Stimulated activated CD8-positive, alpha-beta memory T cell treated with anti-CD3 and anti-CD28 coated beads, Interleukin-7, amount 100 ng/mL, for 48 hours (primary cell): ENCODE measurements around the gene MAP9.
"Not testable (repeated sequence)": the region's sequence is repeated elsewhere in the genome, so short reads cannot be mapped to it uniquely, and the experiment has no call there.

Source experiments
- DNase-seq, 2 donors: peaks; one replicate each; pipeline ENCODE4 v3.0.0-alpha.2; 2020; ENCODE audit warnings: low read depth in 1 of 2; ENCODE audit errors: extremely low read depth in 1 of 2

The MAP9 gene

GRCh38 chr4:155376387-155377268 is at the start of gene MAP9:
Gene MAP9 (minus strand): TSS chr4:155376965. CDS start chr4:155375850, 1,115 bp downstream.
- peak; percentile 72 to 88 for DNase-seq

GRCh38 chr4:155424778-155425177 is 48.0 kb upstream of the MAP9 start:
- not testable (repeated sequence) for DNase-seq

- no peak for DNase-seq
These were observed 46.9 kb upstream of the MAP9 start for GRCh38 chr4:155423671-155424070.

GRCh38 chr4:155419266-155419665 is 42.5 kb upstream of the MAP9 start:
- DNase-seq: no peak

GRCh38 chr4:155415662-155416061 is 38.9 kb upstream of the MAP9 start:
- DNase-seq: no peak

- no peak for DNase-seq
These were observed 36.7 kb upstream of the MAP9 start for GRCh38 chr4:155413451-155413850.

GRCh38 chr4:155411546-155411945 is 34.8 kb upstream of the MAP9 start:
- DNase-seq: no peak

GRCh38 chr4:155408796-155409195 is 32.0 kb upstream of the MAP9 start:
- DNase-seq: no peak

- DNase-seq: no peak
These were observed 30.7 kb upstream of the MAP9 start for GRCh38 chr4:155407480-155407879.

GRCh38 chr4:155405059-155405458 is 28.3 kb upstream of the MAP9 start:
- DNase-seq: no peak

- DNase-seq: no peak
These were observed 27.1 kb upstream of the MAP9 start for GRCh38 chr4:155403886-155404285.

GRCh38 chr4:155402941-155403340 is 26.2 kb upstream of the MAP9 start:
- DNase-seq: no peak

GRCh38 chr4:155400893-155401292 is 24.1 kb upstream of the MAP9 start:
- DNase-seq: no peak

GRCh38 chr4:155399974-155400697 is 23.4 kb upstream of the MAP9 start:
- no peak for DNase-seq

- DNase-seq: no peak
These were observed 15.9 kb upstream of the MAP9 start for GRCh38 chr4:155392481-155393184.

- DNase-seq: no peak
These were observed 15.2 kb upstream of the MAP9 start for GRCh38 chr4:155391932-155392331.

- DNase-seq: no peak
These were observed 11.4 kb upstream of the MAP9 start for GRCh38 chr4:155388162-155388561.

GRCh38 chr4:155383541-155383940 is 6.8 kb upstream of the MAP9 start:
- no peak for DNase-seq

GRCh38 chr4:155377276-155377675 is 511 bp upstream of the MAP9 start:
- DNase-seq: no peak

GRCh38 chr4:155371432-155372043 is 5.2 kb downstream of the MAP9 start:
- DNase-seq: no peak

- no peak for DNase-seq
These were observed 9.2 kb downstream of the MAP9 start for GRCh38 chr4:155367608-155368007.
